Epithelial cell of prostate (primary cell): ENCODE measurements around the gene NEDD4L.

Source experiments
- DNase-seq: peaks from one replicate; pipeline ENCODE4 v3.0.0-alpha.2; 2011; ENCODE audit warnings: low read depth, low spot score
- H3K27ac ChIP-seq: fragments of 450-650 bp; 2 replicates; pipeline ENCODE4 v1.5.1; 2017; ENCODE audit warnings: mild to moderate bottlenecking

NEDD4L gene

DNA sequence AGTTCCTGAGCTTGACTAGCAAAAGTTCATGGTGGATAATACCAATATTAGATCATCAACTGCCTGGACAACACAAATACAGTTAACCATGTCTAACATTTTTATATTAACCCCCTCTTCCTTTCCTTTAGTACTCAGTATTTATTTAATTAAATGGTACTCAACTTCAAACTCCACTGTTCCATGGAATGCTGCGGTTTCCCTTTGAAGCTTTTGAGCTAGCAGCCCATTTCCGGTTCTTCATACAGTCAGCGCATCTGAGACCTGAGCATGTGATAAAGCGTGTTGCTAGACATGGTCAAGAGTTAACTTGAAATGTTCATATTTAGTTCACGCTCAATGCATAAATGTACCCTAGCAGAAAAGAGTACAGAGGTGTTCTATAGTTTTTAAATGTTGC lies 306.5 kb downstream of the NEDD4L start:
- no peak overlapping the region for H3K27ac ChIP-seq
- DNase-seq = no peak

GRCh38 chr18:58351776-58352175 lies 307.8 kb downstream of the NEDD4L start:
- H3K27ac ChIP-seq = no peak overlapping the region
- no peak for DNase-seq

DNA sequence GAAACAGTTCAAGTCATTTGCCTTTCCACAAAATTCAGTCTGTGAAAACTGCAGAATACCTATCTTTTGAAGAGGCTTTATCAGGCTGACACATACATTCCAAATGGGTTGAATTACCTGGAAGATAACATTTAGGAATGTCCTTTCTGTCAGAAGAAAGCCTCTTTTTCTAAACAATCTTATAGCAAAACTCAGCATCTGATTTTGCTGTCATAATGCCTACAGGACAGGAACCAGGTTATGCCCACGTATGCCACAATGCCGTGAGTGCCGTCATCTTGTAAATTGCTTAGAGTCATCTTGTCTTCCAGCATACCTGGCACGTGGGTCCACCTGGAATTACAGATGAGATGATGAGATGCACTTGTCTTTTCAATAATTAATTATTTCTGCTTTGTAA lies 309.6 kb downstream of the NEDD4L start:
- peak overlapping the region; percentile 54 for H3K27ac ChIP-seq
- DNase-seq = no peak

GRCh38 chr18:58354051-58354450 lies 310.0 kb downstream of the NEDD4L start:
- DNase-seq = no peak
- H3K27ac ChIP-seq = peak overlapping the region; percentile 54

GRCh38 chr18:58354791-58355190 lies 310.8 kb downstream of the NEDD4L start:
- no peak for DNase-seq
- peak overlapping the region; percentile 54 for H3K27ac ChIP-seq

DNA sequence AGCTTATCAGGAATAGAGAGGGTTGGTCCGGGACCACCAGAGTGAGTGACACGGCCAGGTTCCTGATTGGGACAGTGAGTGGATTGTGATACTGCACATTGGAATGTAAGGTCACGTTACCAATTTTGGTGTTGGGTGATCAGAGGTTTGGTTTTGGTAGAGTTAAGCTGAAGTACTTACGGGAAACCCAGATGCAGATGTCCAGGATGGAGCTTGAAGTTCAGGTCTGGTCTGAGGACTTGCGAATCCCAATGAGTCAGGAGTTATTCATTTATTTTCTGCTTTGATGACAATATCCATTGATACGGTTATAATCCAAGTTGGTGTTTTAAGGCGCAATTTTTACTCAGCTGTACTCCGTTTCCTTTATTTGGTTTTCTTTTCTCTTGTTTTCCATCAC lies 311.2 kb downstream of the NEDD4L start:
- no peak for DNase-seq
- H3K27ac ChIP-seq = no peak overlapping the region

DNA sequence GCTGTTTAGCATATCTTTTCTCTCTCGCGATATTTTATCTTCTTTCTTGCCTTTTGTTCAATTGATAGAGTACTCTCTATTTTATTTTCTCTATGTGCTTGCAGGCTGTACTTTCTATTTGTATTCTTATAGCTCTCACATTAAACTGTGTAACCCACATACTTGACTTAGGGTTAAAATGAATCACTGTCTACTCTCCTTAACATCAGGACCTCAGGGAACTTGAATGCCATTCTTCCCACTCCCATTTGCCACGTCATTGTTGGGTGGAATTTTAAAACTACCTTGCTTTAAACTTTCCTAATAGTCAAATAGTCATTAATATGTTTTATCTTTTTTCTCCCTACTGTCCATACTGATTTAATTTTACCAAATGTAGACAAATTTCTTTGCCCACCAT lies 315.2 kb downstream of the NEDD4L start:
- no peak for DNase-seq
- no peak overlapping the region for H3K27ac ChIP-seq

DNA sequence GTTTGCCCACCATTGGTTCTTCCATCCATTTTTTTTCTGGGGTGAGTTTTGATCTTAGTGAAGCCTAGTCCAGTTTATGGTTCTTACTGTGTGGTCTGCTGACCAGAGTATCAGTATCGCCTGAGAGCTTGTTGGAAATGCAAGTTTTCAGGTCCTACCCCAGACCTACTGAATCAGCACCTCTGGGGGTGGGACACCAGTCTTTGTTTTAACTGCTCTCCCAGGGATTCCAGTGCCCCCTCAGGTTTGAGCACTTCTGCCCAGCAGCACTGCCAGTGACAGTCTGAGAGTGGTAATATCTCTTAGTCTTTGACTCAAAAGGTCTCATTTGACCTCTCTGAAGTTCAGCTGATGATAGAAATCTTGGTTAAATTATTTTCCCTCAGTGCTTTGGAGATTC lies 315.6 kb downstream of the NEDD4L start:
- DNase-seq = no peak
- H3K27ac ChIP-seq = no peak overlapping the region

- DNase-seq = no peak
- no peak overlapping the region for H3K27ac ChIP-seq
These were observed 316.3 kb downstream of the NEDD4L start for GRCh38 chr18:58360324-58360723.

GRCh38 chr18:58361212-58361611 lies 317.2 kb downstream of the NEDD4L start:
- DNase-seq = no peak
- peak overlapping the region; percentile 57 for H3K27ac ChIP-seq

DNA sequence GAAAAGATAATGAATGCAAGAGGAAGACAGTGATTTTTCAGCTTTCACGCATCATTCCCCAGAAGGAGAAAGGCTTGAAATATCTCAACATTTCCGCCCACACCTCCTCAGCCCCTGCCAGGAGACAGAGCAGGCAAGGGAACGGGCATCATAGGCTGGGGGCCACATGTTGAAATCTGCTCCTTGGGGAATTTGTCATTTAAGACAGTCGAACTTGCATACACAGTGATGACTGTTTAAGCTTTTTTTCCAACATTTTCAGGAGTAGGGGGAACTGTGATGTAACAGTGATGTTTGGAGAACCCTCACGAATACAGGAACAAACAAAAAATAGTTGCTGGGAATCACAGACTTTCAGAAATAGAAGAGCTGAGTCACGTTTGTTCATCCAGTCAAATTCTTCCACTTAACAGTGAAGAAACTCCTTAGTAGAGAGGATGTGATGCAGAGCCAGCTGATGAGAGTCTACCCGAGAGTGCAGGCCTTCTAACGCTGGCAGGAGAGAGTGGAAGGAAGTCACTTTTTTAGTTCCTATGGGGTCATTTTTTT lies 318.1 kb downstream of the NEDD4L start:
- peak overlapping the region; percentile 57 for H3K27ac ChIP-seq

DNA sequence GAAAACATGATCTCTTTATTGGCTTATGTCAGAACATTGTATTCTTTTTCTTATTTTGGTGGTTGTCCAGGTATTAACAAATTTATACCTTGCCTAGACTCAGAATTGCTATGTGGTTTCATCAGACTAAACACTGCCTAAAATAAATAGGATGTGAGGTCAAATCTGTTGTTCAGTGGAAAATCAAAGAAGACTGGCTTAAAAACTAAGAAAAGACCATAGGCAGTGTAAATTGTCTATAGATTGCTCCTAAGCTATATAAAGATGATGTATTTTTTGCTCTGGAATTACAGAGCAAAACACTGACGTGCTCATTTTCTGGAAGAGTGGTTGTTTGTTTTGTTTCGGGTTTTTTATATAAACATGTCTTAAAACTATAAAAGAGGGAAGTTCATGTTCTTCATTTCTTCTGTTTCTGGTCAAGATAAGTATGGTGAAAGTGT lies 318.8 kb downstream of the NEDD4L start:
- H3K27ac ChIP-seq = peak overlapping the region; percentile 57
- DNase-seq = no peak

More for the DNA sequence above, 318.1 kb downstream of the NEDD4L start:
- DNase-seq = no peak

DNA sequence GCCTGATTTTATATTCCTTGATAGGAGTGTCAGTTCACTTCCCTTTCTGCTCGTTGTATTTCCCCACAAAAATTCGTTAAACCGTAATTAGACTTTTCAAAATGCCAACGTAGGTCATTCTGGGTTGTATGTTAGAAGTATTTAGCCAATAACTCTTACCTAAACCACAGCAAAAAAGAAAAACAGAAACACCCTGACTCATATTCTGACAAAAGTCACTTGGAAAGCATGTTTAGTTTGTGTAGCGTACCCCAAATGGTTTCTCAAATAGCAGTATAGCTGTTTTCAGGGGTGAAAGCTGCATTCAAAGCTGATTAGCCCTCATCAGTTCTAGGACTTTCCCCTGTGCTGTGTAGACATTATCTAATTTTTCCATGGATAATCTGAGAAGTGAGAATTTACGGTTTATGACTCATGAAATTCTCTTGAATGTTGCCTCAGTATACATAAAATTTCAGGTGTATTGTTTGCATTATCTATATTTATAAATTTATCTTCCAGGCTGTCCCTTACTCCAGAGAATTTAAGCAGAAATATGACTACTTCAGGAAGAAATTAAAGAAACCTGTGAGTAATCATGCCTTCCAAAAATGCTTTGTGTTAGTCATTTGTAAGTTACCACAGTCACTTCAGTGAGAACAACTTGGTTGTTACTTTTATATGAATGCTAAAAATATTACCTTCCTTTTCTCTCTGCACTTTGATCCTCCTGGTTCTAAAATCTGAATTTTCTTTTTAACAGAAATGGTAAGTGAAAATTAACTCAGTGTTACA lies 319.9 kb downstream of the NEDD4L start:
- DNase-seq = no peak
- peak overlapping the region; percentile 57 for H3K27ac ChIP-seq

DNA sequence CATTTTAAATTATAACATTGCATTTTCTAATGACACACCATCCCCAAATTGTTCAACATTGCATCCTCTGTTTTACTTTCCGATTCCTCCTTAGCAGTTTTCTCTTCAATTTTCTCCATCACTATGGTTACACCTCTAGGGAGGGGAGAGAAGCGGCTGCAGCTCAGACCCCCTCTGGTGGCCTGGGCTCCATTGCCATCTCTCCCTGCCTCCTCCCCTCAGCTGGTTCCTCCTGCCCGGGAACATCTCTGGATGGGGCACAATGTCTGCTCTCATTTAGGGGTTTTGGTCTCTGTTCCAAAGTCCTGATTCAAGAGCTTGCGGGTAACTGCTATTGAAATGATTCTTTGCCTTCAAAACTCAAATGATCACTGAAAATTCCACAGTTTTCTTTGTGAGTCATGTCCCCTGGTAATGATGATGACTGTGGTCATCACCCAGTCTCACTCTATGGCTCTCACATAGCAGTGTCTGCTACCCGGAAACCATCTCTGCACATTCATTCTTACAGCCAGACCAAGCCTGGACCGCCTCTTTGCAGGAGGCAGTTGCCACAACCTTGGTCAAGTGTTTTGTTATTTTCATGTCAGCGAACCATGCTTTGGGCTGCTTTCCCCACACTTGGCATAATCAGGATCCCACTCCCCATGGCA lies 321.0 kb downstream of the NEDD4L start:
- DNase-seq = no peak
- H3K27ac ChIP-seq = no peak overlapping the region

GRCh38 chr18:58367425-58368140 lies 323.6 kb downstream of the NEDD4L start:
- no peak for DNase-seq
- no peak overlapping the region for H3K27ac ChIP-seq

GRCh38 chr18:58369616-58370015 lies 325.6 kb downstream of the NEDD4L start:
- DNase-seq = no peak

GRCh38 chr18:58370038-58370580 lies 326.1 kb downstream of the NEDD4L start:
- no peak for DNase-seq
- H3K27ac ChIP-seq = no peak overlapping the region

More at GRCh38 chr18:58369616-58370015, 325.6 kb downstream of the NEDD4L start:
- no peak overlapping the region for H3K27ac ChIP-seq

GRCh38 chr18:58370612-58371011 lies 326.6 kb downstream of the NEDD4L start:
- H3K27ac ChIP-seq = no peak overlapping the region
- DNase-seq = no peak

- DNase-seq = no peak
- H3K27ac ChIP-seq = no peak overlapping the region
These were observed 329.5 kb downstream of the NEDD4L start for GRCh38 chr18:58373481-58373880.

GRCh38 chr18:58375051-58375450 lies 331.0 kb downstream of the NEDD4L start:
- DNase-seq = no peak
- no peak overlapping the region for H3K27ac ChIP-seq
